Testis (tissue), 2 donors: Measurements from ENCODE around the gene SAP30BP.

Experiments used
- POLR2A ChIP-seq: fragments of 450-650 bp; IDR thresholded peaks from one replicate; pipeline ENCODE4 v1.6.1; 2017; ENCODE audit warnings: antibody characterized with exemption, mild to moderate bottlenecking, moderate library complexity
- TF ChIP-seq, protein P1 (sequence below), 3 experiments: fragments of 450-650 bp in 2 of 3; fragments of 200-600 bp in 1 of 3; sonication (generic) in 1 of 3; IDR thresholded peaks; one replicate each; pipeline ENCODE4 v1.5.1; 2016 to 2019; ENCODE audit warnings: antibody characterized with exemption in 3 of 3, mild to moderate bottlenecking in 2 of 3, moderate library complexity in 1 of 3

DNA sequence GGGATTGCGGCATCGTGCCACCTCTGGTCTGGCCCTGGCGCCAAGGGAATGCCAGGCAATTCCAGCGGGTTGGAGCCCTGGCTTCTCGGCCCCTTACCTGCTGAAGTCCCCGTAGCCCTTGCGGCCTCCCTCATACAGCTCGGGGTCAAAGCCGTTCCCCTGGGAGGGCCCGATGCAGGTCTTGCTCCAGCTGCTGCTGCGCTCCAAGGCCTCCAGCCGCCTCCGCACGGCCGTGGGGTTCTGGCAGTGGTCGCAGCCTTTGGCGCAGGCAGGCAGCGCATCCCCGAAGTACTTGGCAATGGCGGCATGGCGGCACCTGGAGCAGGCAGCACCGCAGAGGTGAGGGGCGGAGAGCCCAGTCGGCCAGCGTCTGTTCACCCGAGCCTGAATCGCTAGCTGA lies 35.8 kb upstream of the SAP30BP start:
- TF ChIP-seq, protein P1, sequence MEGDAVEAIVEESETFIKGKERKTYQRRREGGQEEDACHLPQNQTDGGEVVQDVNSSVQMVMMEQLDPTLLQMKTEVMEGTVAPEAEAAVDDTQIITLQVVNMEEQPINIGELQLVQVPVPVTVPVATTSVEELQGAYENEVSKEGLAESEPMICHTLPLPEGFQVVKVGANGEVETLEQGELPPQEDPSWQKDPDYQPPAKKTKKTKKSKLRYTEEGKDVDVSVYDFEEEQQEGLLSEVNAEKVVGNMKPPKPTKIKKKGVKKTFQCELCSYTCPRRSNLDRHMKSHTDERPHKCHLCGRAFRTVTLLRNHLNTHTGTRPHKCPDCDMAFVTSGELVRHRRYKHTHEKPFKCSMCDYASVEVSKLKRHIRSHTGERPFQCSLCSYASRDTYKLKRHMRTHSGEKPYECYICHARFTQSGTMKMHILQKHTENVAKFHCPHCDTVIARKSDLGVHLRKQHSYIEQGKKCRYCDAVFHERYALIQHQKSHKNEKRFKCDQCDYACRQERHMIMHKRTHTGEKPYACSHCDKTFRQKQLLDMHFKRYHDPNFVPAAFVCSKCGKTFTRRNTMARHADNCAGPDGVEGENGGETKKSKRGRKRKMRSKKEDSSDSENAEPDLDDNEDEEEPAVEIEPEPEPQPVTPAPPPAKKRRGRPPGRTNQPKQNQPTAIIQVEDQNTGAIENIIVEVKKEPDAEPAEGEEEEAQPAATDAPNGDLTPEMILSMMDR (IDR thresholded peaks at IDR 0.05), result no peak
- TF ChIP-seq POLR2A, result no peak
